Breast epithelium (tissue), 3 donors: ENCODE measurements around the gene PXDC1.

Experiments used
- CTCF ChIP-seq, 3 donors: fragments of 450-650 bp; IDR thresholded peaks; one replicate each; pipeline ENCODE4 v1.5.1; 2016 to 2017; ENCODE audit warnings: antibody characterized with exemption in 3 of 3, mild to moderate bottlenecking in 3 of 3, moderate library complexity in 3 of 3
- POLR2A ChIP-seq: fragments of 450-650 bp; IDR thresholded peaks from one replicate; pipeline ENCODE4 v1.6.1; 2016; ENCODE audit warnings: antibody characterized with exemption, mild to moderate bottlenecking, moderate library complexity
- POLR2AphosphoS5 ChIP-seq, 3 donors: sonication (generic); formaldehyde crosslinking; IDR thresholded peaks; one replicate each; pipeline ENCODE4 v1.6.1; 2017; ENCODE audit warnings: antibody characterized with exemption in 3 of 3

- TF ChIP-seq POLR2AphosphoS5 (IDR thresholded peaks at IDR 0.05), result no peak
- TF ChIP-seq POLR2A, result no peak
- no peak for TF ChIP-seq CTCF (IDR thresholded peaks at IDR 0.05)
Measured at GRCh38 chr6:3745566-3746118, 5.9 kb downstream of the PXDC1 start.
